GM19372 (cell line): ENCODE results near the gene MICU1.
"Not testable (repeated sequence)": the region's sequence is repeated elsewhere in the genome, so short reads cannot be mapped to it uniquely, and the experiment has no call there.

Experiments
- ATAC-seq: cut with Tn5 transposase; IDR thresholded peaks from one replicate; pipeline ENCODE4 v1.9.1; 2021; ENCODE audit warnings: mild to moderate bottlenecking, low read depth, moderate library complexity; ENCODE audit not compliant: unreplicated experiment

The MICU1 gene

GRCh38 chr10:72334196-72334824, 291.6 kb downstream of the MICU1 start:
- no peak for ATAC-seq

- ATAC-seq, result no peak
These were observed 292.5 kb downstream of the MICU1 start for GRCh38 chr10:72333112-72334015.

GRCh38 chr10:72332423-72333111, 293.3 kb downstream of the MICU1 start:
- ATAC-seq, result no peak

- no peak for ATAC-seq
These were observed 294.1 kb downstream of the MICU1 start for GRCh38 chr10:72331575-72332422.

GRCh38 chr10:72330069-72330426, 295.8 kb downstream of the MICU1 start:
- no peak for ATAC-seq

GRCh38 chr10:72329290-72330068, 296.4 kb downstream of the MICU1 start:
- ATAC-seq, result no peak

GRCh38 chr10:72328829-72329204, 297.1 kb downstream of the MICU1 start:
- no peak for ATAC-seq

GRCh38 chr10:72328045-72328828, 297.6 kb downstream of the MICU1 start:
- ATAC-seq, result no peak

- ATAC-seq, result not testable (repeated sequence)
These were observed 298.9 kb downstream of the MICU1 start for GRCh38 chr10:72326665-72327603.

GRCh38 chr10:72325243-72326175, 300.4 kb downstream of the MICU1 start:
- not testable (repeated sequence) for ATAC-seq

GRCh38 chr10:72323771-72324191, 302.1 kb downstream of the MICU1 start:
- ATAC-seq, result no peak

- no peak for ATAC-seq
These were observed 302.6 kb downstream of the MICU1 start for GRCh38 chr10:72323108-72323749.

GRCh38 chr10:72322280-72323058, 303.4 kb downstream of the MICU1 start:
- no peak for ATAC-seq

GRCh38 chr10:72322030-72322279, 303.9 kb downstream of the MICU1 start:
- ATAC-seq, result no peak

- ATAC-seq, result no peak
These were observed 304.4 kb downstream of the MICU1 start for GRCh38 chr10:72321248-72322029.
